ENCODE results near the gene GPATCH2L.

- no peak for TF ChIP-seq CTCF (IDR thresholded peaks at IDR 0.05)
- no peak for TF ChIP-seq POLR2A (IDR thresholded peaks at IDR 0.05)
Measured at GRCh38 chr14:76252471-76252870, 100.7 kb downstream of the GPATCH2L start.

All from uterus (tissue), 2 donors.